Right lobe of liver (tissue), 4 donors: Measurements from ENCODE around the gene PPP1R12B.

Experiments
- CTCF ChIP-seq, 4 donors: fragments of 200-600 bp in 3 of 4; fragments of 450-650 bp in 1 of 4; IDR thresholded peaks; one replicate each; pipeline versions ENCODE4 v1.5.1 to v1.8.0; 2016 to 2022; ENCODE audit warnings: antibody characterized with exemption in 4 of 4, mild to moderate bottlenecking in 2 of 4
- POLR2A ChIP-seq: fragments of 450-650 bp; IDR thresholded peaks from one replicate; pipeline ENCODE4 v1.6.1; 2017; ENCODE audit warnings: antibody characterized with exemption, mild to moderate bottlenecking
- donor health status: DM: no; HTN: no; CAD: no.
- donor health status: DM: no; HTN: no; CAD: no.
- donor health status: DM: no; HTN: yes; CAD: no.

- TF ChIP-seq CTCF (IDR thresholded peaks at IDR 0.05) = no peak
- TF ChIP-seq POLR2A = no peak
Measured at GRCh38 chr1:202564958-202565495, 216.5 kb downstream of the PPP1R12B start.
